ENCODE data around the gene MESD. TPM values are rescaled to one million over a fixed set of nuclear protein-coding genes. Genes with fewer than 3 reads are reported as not detected.

Gene MESD
- total and polyA plus RNA-seq, 11 donors, result 11.2 to 19.8 (median 14.8) TPM

- no peak overlapping the region for H3K27ac ChIP-seq
- 94 to 99% (median 97%) methylated on average over 12 to 13 of the region's 13 CpGs for WGBS, 4 donors
- H3K27me3 ChIP-seq, result no peaks in the 10 kb centered on the region
- peaks cover 0 to 82% (median 63%) of the 10 kb centered on the region in 9 donors for H3K36me3 ChIP-seq
- no peaks in the 10 kb centered on the region for H3K9me3 ChIP-seq
- H3K4me3 ChIP-seq, result no peak overlapping the region
- DNase-seq (no peak), ATAC-seq (no peak)
- no peak for TF ChIP-seq POLR2A (IDR thresholded peaks at IDR 0.05)
- TF ChIP-seq CTCF (IDR thresholded peaks at IDR 0.05), result no peak
- H3K4me1 ChIP-seq, result no peaks in the 10 kb centered on the region
- intact Hi-C loops (cut with DNase I), result loop anchor here in 1 of 10 donors (10.0 kb wide), 1 partner anchor 54 kb away; no protein-coding TSS in a partner anchor
Measured at GRCh38 chr15:80948651-80949292, 40.8 kb downstream of the MESD start.

GRCh38 chr15:80946576-80946975 is 43.0 kb downstream of the MESD start:
- Histone ChIP-seq H3K4me1 (peaks cover 0 to 8% (median 0%) of the 10 kb centered on the region in 12 donors), H3K27ac (no peak overlapping the region), H3K4me3 (no peak overlapping the region), H3K9me3 (no peaks in the 10 kb centered on the region), H3K27me3 (no peaks in the 10 kb centered on the region), H3K36me3 (peaks cover 0 to 88% (median 66%) of the 10 kb centered on the region in 9 donors)
- ATAC-seq (no peak), DNase-seq (no peak)
- 96 to 98% (median 97%) methylated on average over 8 of the region's 8 CpGs for WGBS, 4 donors
- TF ChIP-seq POLR2A (IDR thresholded peaks at IDR 0.05) (no peak), CTCF (IDR thresholded peaks at IDR 0.05) (no peak)
- intact Hi-C loops (cut with DNase I), result loop anchor here in 1 of 10 donors (10.0 kb wide), 1 partner anchor 52 kb away; no protein-coding TSS in a partner anchor

- Histone ChIP-seq H3K4me1 (peaks cover 0 to 8% (median 0%) of the 10 kb centered on the region in 12 donors), H3K4me3 (no peak overlapping the region), H3K36me3 (peaks cover 0 to 88% (median 66%) of the 10 kb centered on the region in 9 donors), H3K27me3 (no peaks in the 10 kb centered on the region), H3K27ac (no peak overlapping the region), H3K9me3 (no peaks in the 10 kb centered on the region)
- WGBS, 4 donors, result 79 to 91% (median 88%) methylated on average over 5 of the region's 5 CpGs
- intact Hi-C loops (cut with DNase I), result loop anchor here in 1 of 10 donors (10.0 kb wide), 1 partner anchor 51 kb away; no protein-coding TSS in a partner anchor
- DNase-seq, result no peak
- no peak for ATAC-seq
- TF ChIP-seq POLR2A (IDR thresholded peaks at IDR 0.05), result no peak
- TF ChIP-seq CTCF (IDR thresholded peaks at IDR 0.05), result no peak
Measured at GRCh38 chr15:80945605-80946004, 44.0 kb downstream of the MESD start.

- no peak for ATAC-seq
- no peak for DNase-seq
- intact Hi-C loops (cut with DNase I), result loop anchor here in 1 of 10 donors (10.0 kb wide), 1 partner anchor 50 kb away; no protein-coding TSS in a partner anchor
- peaks cover 0 to 85% (median 65%) of the 10 kb centered on the region in 9 donors for H3K36me3 ChIP-seq
- WGBS, 4 donors, result 90 to 100% (median 92%) methylated on average over 2 to 3 of the region's 3 CpGs
- no peak for TF ChIP-seq POLR2A (IDR thresholded peaks at IDR 0.05)
- no peak for TF ChIP-seq CTCF (IDR thresholded peaks at IDR 0.05)
- H3K27me3 ChIP-seq, result no peaks in the 10 kb centered on the region
- H3K27ac ChIP-seq, result no peak overlapping the region
- no peaks in the 10 kb centered on the region for H3K9me3 ChIP-seq
- H3K4me3 ChIP-seq, result no peak overlapping the region
- H3K4me1 ChIP-seq, result peaks cover 0 to 8% (median 0%) of the 10 kb centered on the region in 12 donors
Measured at GRCh38 chr15:80944818-80945217, 44.8 kb downstream of the MESD start.

All from heart left ventricle (tissue), 16 donors.